HCT116 (cell line): ENCODE results near the gene KRTAP1-3. TPM values are rescaled to one million over a fixed set of nuclear protein-coding genes. Genes with fewer than 3 reads are reported as not detected.

Source experiments
- ATAC-seq: fragments of 200-7000 bp; cut with Tn5 transposase; 2 replicates; pipeline ENCODE4 v1.9.1; 2020; ENCODE audit warnings: mild to moderate bottlenecking, moderate library complexity
- BruUV-seq: library from RNA; stranded (reverse); fragments of 400-500 nt; replicated peaks from 2 replicates; lab custom pipeline; 2021; lab: Mats Ljungman, UMichigan
- CTCF ChIA-PET: fragments of 300-600 bp; sonication (Branson Sonifier 250); formaldehyde crosslinking; loops from one replicate; lab custom pipeline; 2021; ENCODE audit warnings: antibody characterized with exemption; lab: Charles Lee
- POLR2A ChIA-PET: fragments of 300-600, 350-600 bp; sonication (Branson Sonifier 250); formaldehyde crosslinking; loops from one replicate; lab custom pipeline; 2021; ENCODE audit warnings: antibody characterized with exemption; lab: Charles Lee
- RAD21 ChIA-PET, 2 experiments: fragments of 300-600 bp; sonication (Branson Sonifier 250); formaldehyde crosslinking; loops; one replicate each; lab custom pipeline; 2023; ENCODE audit warnings: low total read pairs in 2 of 2; ENCODE audit not compliant: uncharacterized antibody in 2 of 2, unreplicated experiment in 2 of 2, low non-redundant PET in 1 of 2; lab: Charles Lee
- DNase-seq: peaks from one replicate; pipeline ENCODE4 v3.0.0-alpha.2; 2010; ENCODE audit warnings: low read depth, low spot score
- H2AFZ ChIP-seq: fragments of 200-600 bp; shearing (Covaris generic), sonication (generic); 2 replicates; pipeline ENCODE4 v1.6.1; 2017; ENCODE audit warnings: low read depth, mixed run types, mixed read lengths, antibody characterized with exemption, low read length; ENCODE audit not compliant: poor library complexity, severe bottlenecking
- H3K27ac ChIP-seq: 2 replicates; pipeline ENCODE4 v1.5.1; 2012; ENCODE audit warnings: low read depth, low read length
- H3K27me3 ChIP-seq: fragments of 200-600 bp; sonication (generic); 2 replicates; pipeline ENCODE4 v1.6.1; 2016; ENCODE audit warnings: mixed run types, low read length, mixed read lengths; ENCODE audit not compliant: insufficient read depth
- H3K36me3 ChIP-seq, 2 experiments: fragments of 200-500 bp in 1 of 2; fragments of 200-600 bp in 1 of 2; sonication (Bioruptor generic) in 1 of 2; sonication (generic) in 1 of 2; 2 replicates each; pipeline versions ENCODE4 v1.5.1 to v1.6.1; 2014 to 2016; ENCODE audit warnings: low read length in 2 of 2, inconsistent platforms in 1 of 2, mixed read lengths in 1 of 2, mixed run types in 1 of 2; ENCODE audit not compliant: insufficient read depth in 2 of 2, control insufficient read depth in 1 of 2
- H3K4me1 ChIP-seq, 2 experiments: fragments of 200-600 bp in 1 of 2; sonication (generic) in 1 of 2; 2 replicates each; pipeline versions ENCODE4 v1.5.1 to v1.6.1; 2012 to 2017; ENCODE audit warnings: low read length in 2 of 2, inconsistent platforms in 1 of 2, mild to moderate bottlenecking in 1 of 2, mixed read lengths in 1 of 2, mixed run types in 1 of 2, moderate library complexity in 1 of 2; ENCODE audit not compliant: insufficient read depth in 2 of 2, control insufficient read depth in 1 of 2
- H3K4me2 ChIP-seq: fragments of 200-600 bp; sonication (generic); 2 replicates; pipeline ENCODE4 v1.6.1; 2017; ENCODE audit warnings: mixed run types, low read length, mixed read lengths
- H3K4me3 ChIP-seq, 2 experiments: fragments of 200-600 bp in 1 of 2; sonication (generic) in 1 of 2; replicated peaks in 1 of 2; 2 replicates each; pipeline ENCODE4 v1.5.1; 2011 to 2016; ENCODE audit warnings: low read length in 2 of 2, control low read depth in 1 of 2, low read depth in 1 of 2, mild to moderate bottlenecking in 1 of 2, mixed read lengths in 1 of 2, mixed run types in 1 of 2
- H3K79me2 ChIP-seq: fragments of 200-600 bp; sonication (generic); 2 replicates; pipeline ENCODE4 v1.6.1; 2017; ENCODE audit warnings: mild to moderate bottlenecking, mixed run types, low read length, moderate library complexity, mixed read lengths; ENCODE audit not compliant: insufficient read depth
- H3K9ac ChIP-seq: fragments of 200-600 bp; sonication (generic); 2 replicates; pipeline ENCODE4 v1.6.1; 2016; ENCODE audit warnings: low read length, mixed read lengths
- H3K9me2 ChIP-seq: fragments of 200-600 bp; sonication (generic), shearing (Covaris generic); 2 replicates; pipeline ENCODE4 v1.6.1; 2017; ENCODE audit warnings: mixed run types, mild to moderate bottlenecking, moderate library complexity; ENCODE audit not compliant: insufficient read depth
- H3K9me3 ChIP-seq, 2 experiments: fragments of 200-500 bp in 1 of 2; fragments of 200-600 bp in 1 of 2; sonication (Bioruptor generic) in 1 of 2; sonication (generic) in 1 of 2; 2 replicates each; pipeline ENCODE4 v1.6.1; 2014 to 2017; ENCODE audit warnings: low read length in 2 of 2, mixed read lengths in 2 of 2, inconsistent platforms in 1 of 2, low read depth in 1 of 2, mild to moderate bottlenecking in 1 of 2, mixed run types in 1 of 2, moderate library complexity in 1 of 2; ENCODE audit not compliant: control insufficient read depth in 1 of 2, insufficient read depth in 1 of 2
- H4K20me1 ChIP-seq: fragments of 200-600 bp; sonication (generic), shearing (Covaris generic); 2 replicates; pipeline ENCODE4 v1.6.1; 2017; ENCODE audit warnings: mixed run types, mild to moderate bottlenecking, moderate library complexity; ENCODE audit not compliant: insufficient read depth
- CEBPB ChIP-seq: IDR thresholded peaks from 2 replicates; pipeline ENCODE4 v1.6.1; 2012; ENCODE audit warnings: low read depth
- REST ChIP-seq: IDR thresholded peaks from 2 replicates; pipeline ENCODE4 v1.6.1; 2012; ENCODE audit warnings: low read depth
- YY1 ChIP-seq: IDR thresholded peaks from 2 replicates; pipeline ENCODE4 v1.6.1; 2011; ENCODE audit warnings: low read length, low read depth, moderate library complexity, mild to moderate bottlenecking; ENCODE audit not compliant: insufficient replicate concordance; ENCODE audit errors: extremely low read depth
- ZBTB33 ChIP-seq: IDR thresholded peaks from 2 replicates; pipeline ENCODE4 v1.6.1; 2011; ENCODE audit warnings: mild to moderate bottlenecking, low read length, moderate library complexity; ENCODE audit not compliant: insufficient replicate concordance; ENCODE audit errors: extremely low read depth
- intact Hi-C: fragments of 100-400 bp; cut with micrococcal nuclease; formaldehyde crosslinking; loops from 2 replicates; pipeline ENCODE4 v1.10.0; 2022
- total RNA-seq: library from RNA; stranded (reverse); gene quantifications from one replicate; pipeline ENCODE4 v1.2.1, GENCODE V29; 2021; ENCODE audit not compliant: unreplicated experiment

KRTAP1-3 gene
- total RNA-seq, 1 experiment from 2014 or later = not detected

GRCh38 chr17:41003926-41004325 lies 30.7 kb downstream of the KRTAP1-3 start:
- Histone ChIP-seq H3K79me2 (no peaks in the 10 kb centered on the region), H3K9me3 (no peaks in the 10 kb centered on the region), H3K4me1 (peaks cover 0 to 1% of the 10 kb centered on the region in 2 experiments; a peak in 2 of 4 replicates), H2AFZ (no peak overlapping the region), H3K27ac (no peak overlapping the region), H3K9me2 (no peaks in the 10 kb centered on the region), H3K4me3 (no peak overlapping the region), H3K4me2 (no peak overlapping the region), H4K20me1 (no peaks in the 10 kb centered on the region), H3K36me3 (no peaks in the 10 kb centered on the region), H3K27me3 (no peaks in the 10 kb centered on the region), H3K9ac (no peak overlapping the region)
- no TSS peak for BruUV-seq
- ChIA-PET CTCF (no interaction called here), POLR2A (interaction anchor here (0.7 to 1.1 kb wide), 2 partner anchors 16 to 511 kb away, joined by 3 read pairs; no protein-coding TSS in a partner anchor), RAD21 (no interaction called here)
- TF ChIP-seq CEBPB (no peak), YY1 (no peak), ZBTB33 (no peak), REST (no peak)
- intact Hi-C loops = no loop called here
- DNase-seq (no peak), ATAC-seq (no peak)
